Mucosa of descending colon (tissue), 3 donors: ENCODE data around the gene ANKS4B. TPM values are rescaled to one million over a fixed set of nuclear protein-coding genes. Genes with fewer than 3 reads are reported as not detected.
"Not testable (repeated sequence)": the region's sequence is repeated elsewhere in the genome, so short reads cannot be mapped to it uniquely, and the experiment has no call there.

Source experiments
- ATAC-seq: fragments of 200-7000 bp; cut with Tn5 transposase; one replicate; pipeline ENCODE4 v1.9.1; 2020; ENCODE audit warnings: mild to moderate bottlenecking, moderate library complexity
- DNase-seq, 3 donors: peaks; one replicate each; pipeline ENCODE4 v3.0.0-alpha.2; 2020
- H3K36me3 ChIP-seq: fragments of 200-600 bp; one replicate; pipeline ENCODE4 v1.8.0; 2021; ENCODE audit warnings: low read depth, mild to moderate bottlenecking
- H3K4me1 ChIP-seq: fragments of 200-600 bp; one replicate; pipeline ENCODE4 v1.8.0; 2021; ENCODE audit warnings: low read depth, mild to moderate bottlenecking
- H3K4me3 ChIP-seq: fragments of 200-600 bp; one replicate; pipeline ENCODE4 v1.8.0; 2021; ENCODE audit warnings: mild to moderate bottlenecking
- H3K9me3 ChIP-seq: fragments of 200-600 bp; one replicate; pipeline ENCODE4 v1.8.0; 2021; ENCODE audit warnings: mild to moderate bottlenecking
- intact Hi-C, 2 donors: fragments of 100-400 bp; cut with DNase I in 1 of 2; cut with micrococcal nuclease in 1 of 2; formaldehyde crosslinking; loops; one replicate each; pipeline versions ENCODE4 v1.11.0 to v1.11.1; 2022; cut with DNase I, micrococcal nuclease
- total RNA-seq, 3 donors: library from RNA; stranded (reverse); fragmentation: NEBNext Ultra II Directional in 2 of 3; extraction: Animal tissue kit (Norgen Biotek cat#: 25700) in 2 of 3; gene quantifications; one replicate each; pipeline versions ENCODE4 v1.2.1 to v1.2.4, GENCODE V29; 2021 to 2023
- TF ChIP-seq, protein P1 (sequence below): fragments of 200-600 bp; IDR thresholded peaks from one replicate; pipeline ENCODE4 v1.8.0; 2022; ENCODE audit warnings: antibody characterized with exemption, mild to moderate bottlenecking
- donor health status: DM: no; HTN: no; CAD: no; lungs with moderate emphysema.
- donor health status: DM: no; HTN: no; CAD: no.
- donor health status: DM: no; HTN: yes; CAD: no.

Gene ANKS4B
- total RNA-seq, 3 donors from 2014 or later = 20.9 to 55.3 (median 46.2) TPM

GRCh38 chr16:21272253-21272652, 38.8 kb downstream of the ANKS4B start:
- no peaks in the 10 kb centered on the region for H3K9me3 ChIP-seq
- TF ChIP-seq, protein P1, sequence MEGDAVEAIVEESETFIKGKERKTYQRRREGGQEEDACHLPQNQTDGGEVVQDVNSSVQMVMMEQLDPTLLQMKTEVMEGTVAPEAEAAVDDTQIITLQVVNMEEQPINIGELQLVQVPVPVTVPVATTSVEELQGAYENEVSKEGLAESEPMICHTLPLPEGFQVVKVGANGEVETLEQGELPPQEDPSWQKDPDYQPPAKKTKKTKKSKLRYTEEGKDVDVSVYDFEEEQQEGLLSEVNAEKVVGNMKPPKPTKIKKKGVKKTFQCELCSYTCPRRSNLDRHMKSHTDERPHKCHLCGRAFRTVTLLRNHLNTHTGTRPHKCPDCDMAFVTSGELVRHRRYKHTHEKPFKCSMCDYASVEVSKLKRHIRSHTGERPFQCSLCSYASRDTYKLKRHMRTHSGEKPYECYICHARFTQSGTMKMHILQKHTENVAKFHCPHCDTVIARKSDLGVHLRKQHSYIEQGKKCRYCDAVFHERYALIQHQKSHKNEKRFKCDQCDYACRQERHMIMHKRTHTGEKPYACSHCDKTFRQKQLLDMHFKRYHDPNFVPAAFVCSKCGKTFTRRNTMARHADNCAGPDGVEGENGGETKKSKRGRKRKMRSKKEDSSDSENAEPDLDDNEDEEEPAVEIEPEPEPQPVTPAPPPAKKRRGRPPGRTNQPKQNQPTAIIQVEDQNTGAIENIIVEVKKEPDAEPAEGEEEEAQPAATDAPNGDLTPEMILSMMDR = no peak
- no peak overlapping the region for H3K4me3 ChIP-seq
- intact Hi-C loops = no loop called here
- no peaks in the 10 kb centered on the region for H3K36me3 ChIP-seq
- DNase-seq = no peak
- no peak for ATAC-seq
- no peaks in the 10 kb centered on the region for H3K4me1 ChIP-seq

DNA sequence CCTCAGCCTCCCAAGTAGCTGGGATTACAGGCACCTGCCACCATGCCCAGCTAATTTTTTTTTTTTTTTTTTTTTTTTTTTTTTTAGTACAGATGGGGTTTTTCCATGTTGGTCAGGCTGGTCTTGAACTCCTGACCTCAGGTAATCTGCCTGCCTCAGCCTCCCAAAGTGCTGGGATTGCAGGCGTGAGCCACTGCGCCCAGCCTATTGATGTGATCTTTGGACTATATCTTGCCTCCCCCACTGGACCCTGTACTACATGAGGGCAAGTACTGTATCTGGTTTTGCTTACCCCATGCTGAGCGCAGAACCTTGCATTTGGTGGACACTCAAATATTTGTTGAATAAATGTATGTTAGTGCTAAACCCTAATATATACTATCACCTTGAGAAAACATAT, 39.3 kb downstream of the ANKS4B start:
- DNase-seq, H3K4me3 ChIP-seq, ATAC-seq, H3K9me3 ChIP-seq, intact Hi-C loops, H3K36me3 ChIP-seq, H3K4me1 ChIP-seq: not testable (repeated sequence)

DNA sequence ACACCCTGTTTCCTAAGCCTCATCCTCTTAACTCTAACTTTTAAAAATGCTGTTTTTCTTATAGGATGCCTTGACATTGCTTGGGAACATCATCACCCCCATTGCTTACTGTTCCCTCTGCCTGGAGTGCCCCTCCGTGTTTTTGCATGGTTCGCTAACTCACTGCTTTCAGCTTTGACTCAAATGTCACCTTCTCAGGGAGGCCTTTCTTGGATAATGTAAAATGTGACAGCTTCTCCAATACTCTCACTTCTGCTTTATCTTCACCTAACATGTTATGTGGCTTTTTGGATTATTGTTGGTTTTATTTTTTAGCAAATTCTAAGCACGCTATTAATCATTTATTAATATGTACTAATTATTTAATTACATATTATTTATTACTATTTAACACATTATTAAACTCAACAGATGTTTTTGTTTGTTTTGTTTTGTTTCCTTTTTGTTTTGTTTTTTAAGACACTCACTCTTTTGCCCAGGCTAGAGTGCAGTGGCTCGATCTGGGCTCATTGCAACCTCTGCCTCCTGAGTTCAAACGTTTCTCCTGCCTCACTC, 40.8 kb downstream of the ANKS4B start:
- TF ChIP-seq, protein P1 = no peak
- Histone ChIP-seq H3K4me1 (peaks cover 6% of the 10 kb centered on the region), H3K36me3 (no peaks in the 10 kb centered on the region), H3K9me3 (no peaks in the 10 kb centered on the region), H3K4me3 (no peak overlapping the region)
- intact Hi-C loops = no loop called here
- ATAC-seq (no peak), DNase-seq (no peak)

- TF ChIP-seq, protein P1 = no peak
- peaks cover 6% of the 10 kb centered on the region for H3K4me1 ChIP-seq
- DNase-seq = no peak
- ATAC-seq = no peak
- no peak overlapping the region for H3K4me3 ChIP-seq
- no peaks in the 10 kb centered on the region for H3K36me3 ChIP-seq
- intact Hi-C loops = no loop called here
- no peaks in the 10 kb centered on the region for H3K9me3 ChIP-seq
Measured at GRCh38 chr16:21275529-21275928, 42.0 kb downstream of the ANKS4B start.

GRCh38 chr16:21276090-21276489, 42.6 kb downstream of the ANKS4B start:
- Histone ChIP-seq H3K36me3 (no peaks in the 10 kb centered on the region), H3K4me3 (no peak overlapping the region), H3K4me1 (peaks cover 6% of the 10 kb centered on the region), H3K9me3 (no peaks in the 10 kb centered on the region)
- intact Hi-C loops = no loop called here
- ATAC-seq (no peak), DNase-seq (no peak)
- TF ChIP-seq, protein P1 = no peak

DNA sequence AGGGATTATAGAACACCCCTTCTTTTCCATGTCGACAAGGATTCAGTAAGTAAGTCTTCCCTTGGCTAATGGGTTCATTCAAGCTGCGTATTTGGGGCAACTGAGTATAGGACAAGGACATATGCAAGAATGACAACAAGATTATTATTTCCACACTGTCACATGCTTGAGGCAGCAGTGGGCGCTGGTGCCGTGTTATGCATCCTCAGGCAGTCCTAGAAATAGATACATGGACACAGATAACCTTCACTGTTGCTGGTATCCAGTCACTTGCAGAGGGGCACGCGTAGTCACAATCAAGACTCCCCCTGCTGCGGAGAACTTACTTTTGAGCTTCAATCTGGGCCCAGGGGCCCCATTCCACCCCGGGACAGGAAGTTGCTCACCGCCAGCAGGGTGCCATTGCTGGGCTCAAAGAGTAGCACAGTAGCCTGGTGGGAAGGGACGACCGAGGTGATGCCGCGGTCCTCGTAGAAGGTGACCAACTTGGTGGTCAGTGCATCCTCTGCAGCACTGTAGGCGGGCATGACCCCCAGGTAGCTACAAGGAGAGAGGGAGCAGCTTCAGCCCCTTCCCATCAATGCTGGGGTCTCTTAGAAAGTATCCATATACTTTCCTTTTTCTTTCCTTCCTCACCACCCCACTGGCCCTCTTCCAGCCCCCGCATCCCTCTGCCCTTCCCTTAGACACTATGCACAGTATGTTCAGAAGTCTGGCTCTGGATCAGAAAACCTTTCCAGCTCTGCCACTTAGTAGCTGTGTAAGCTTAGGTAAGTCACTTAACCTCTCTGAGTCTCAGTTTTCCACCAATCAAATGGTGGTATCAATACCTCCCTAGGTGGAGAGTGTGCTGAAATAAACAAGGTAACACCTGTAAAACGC, 43.8 kb downstream of the ANKS4B start:
- ATAC-seq (no peak), DNase-seq (no peak)
- H3K4me1 ChIP-seq = peaks cover 6% of the 10 kb centered on the region
- no peaks in the 10 kb centered on the region for H3K9me3 ChIP-seq
- H3K4me3 ChIP-seq = no peak overlapping the region
- TF ChIP-seq, protein P1 = no peak
- no peaks in the 10 kb centered on the region for H3K36me3 ChIP-seq
- intact Hi-C loops = no loop called here
